ENCODE data around the gene TSTD2. TPM values are rescaled to one million over a fixed set of nuclear protein-coding genes. Genes with fewer than 3 reads are reported as not detected.
"Not testable (repeated sequence)": the region's sequence is repeated elsewhere in the genome, so short reads cannot be mapped to it uniquely, and the experiment has no call there.

Gene TSTD2
- total RNA-seq, 1 experiment from 2014 or later = 29.7 TPM

DNA sequence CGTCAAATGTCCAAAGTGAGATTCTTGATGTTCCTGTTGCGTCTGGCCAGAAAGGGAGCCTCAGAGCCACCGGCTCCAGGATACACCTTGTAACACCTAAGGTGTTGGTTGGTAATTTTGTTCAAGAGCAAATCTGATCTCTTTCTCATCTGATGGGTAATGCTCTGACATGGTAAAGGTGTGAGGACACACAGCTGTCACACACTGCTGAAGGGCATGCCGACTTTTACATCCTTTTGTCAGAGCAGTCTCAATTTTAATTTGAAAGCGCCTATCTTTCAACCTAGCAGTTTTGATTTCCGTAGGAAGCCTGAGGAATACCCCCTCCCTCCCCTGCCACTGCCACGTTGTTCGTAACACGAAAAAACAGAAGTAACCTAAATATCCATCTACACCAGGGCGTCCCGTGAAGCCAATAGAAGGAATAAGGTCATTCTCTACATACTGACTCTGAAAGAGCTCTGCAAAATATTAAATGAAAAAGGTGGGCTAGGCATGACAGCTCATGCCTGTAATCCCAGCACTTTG lies 57.4 kb downstream of the TSTD2 start:
- TF ChIP-seq, protein P1, sequence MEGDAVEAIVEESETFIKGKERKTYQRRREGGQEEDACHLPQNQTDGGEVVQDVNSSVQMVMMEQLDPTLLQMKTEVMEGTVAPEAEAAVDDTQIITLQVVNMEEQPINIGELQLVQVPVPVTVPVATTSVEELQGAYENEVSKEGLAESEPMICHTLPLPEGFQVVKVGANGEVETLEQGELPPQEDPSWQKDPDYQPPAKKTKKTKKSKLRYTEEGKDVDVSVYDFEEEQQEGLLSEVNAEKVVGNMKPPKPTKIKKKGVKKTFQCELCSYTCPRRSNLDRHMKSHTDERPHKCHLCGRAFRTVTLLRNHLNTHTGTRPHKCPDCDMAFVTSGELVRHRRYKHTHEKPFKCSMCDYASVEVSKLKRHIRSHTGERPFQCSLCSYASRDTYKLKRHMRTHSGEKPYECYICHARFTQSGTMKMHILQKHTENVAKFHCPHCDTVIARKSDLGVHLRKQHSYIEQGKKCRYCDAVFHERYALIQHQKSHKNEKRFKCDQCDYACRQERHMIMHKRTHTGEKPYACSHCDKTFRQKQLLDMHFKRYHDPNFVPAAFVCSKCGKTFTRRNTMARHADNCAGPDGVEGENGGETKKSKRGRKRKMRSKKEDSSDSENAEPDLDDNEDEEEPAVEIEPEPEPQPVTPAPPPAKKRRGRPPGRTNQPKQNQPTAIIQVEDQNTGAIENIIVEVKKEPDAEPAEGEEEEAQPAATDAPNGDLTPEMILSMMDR (conservative IDR thresholded peaks at IDR 0.05; ENCODE audit: low read depth, low read length) = no peak
- no peak for TF ChIP-seq EZH2 (IDR thresholded peaks at IDR 0.05; ENCODE audit: borderline replicate concordance, low read depth, low read length, poor library complexity, severe bottlenecking)
- no TSS peak for BruUV-seq (replicated peaks)
- Histone ChIP-seq H3K27me3 (replicated peaks; ENCODE audit: insufficient read depth, low read depth, low read length, poor library complexity) (no peaks in the 10 kb centered on the region), H3K27ac (ENCODE audit: low read depth, low read length, poor library complexity, severe bottlenecking) (no peak overlapping the region), H3K36me3 (ENCODE audit: insufficient read depth, low read length, poor library complexity, severe bottlenecking) (no peaks in the 10 kb centered on the region), H3K4me1 (ENCODE audit: insufficient read depth, low read length, poor library complexity, severe bottlenecking) (no peaks in the 10 kb centered on the region), H3K9me3 (ENCODE audit: low read depth, low read length, poor library complexity, severe bottlenecking) (no peaks in the 10 kb centered on the region), H3K4me3 (ENCODE audit: low read depth, low read length, poor library complexity, severe bottlenecking) (no peak overlapping the region)
- no peak for DNase-seq (ENCODE audit: low spot score)
- CTCF ChIA-PET = no interaction called here
- POLR2A ChIA-PET (ENCODE audit: low non-redundant PET) = no interaction called here
- intact Hi-C loops (cut with micrococcal nuclease; ENCODE audit: unreplicated experiment) = no loop called here

DNA sequence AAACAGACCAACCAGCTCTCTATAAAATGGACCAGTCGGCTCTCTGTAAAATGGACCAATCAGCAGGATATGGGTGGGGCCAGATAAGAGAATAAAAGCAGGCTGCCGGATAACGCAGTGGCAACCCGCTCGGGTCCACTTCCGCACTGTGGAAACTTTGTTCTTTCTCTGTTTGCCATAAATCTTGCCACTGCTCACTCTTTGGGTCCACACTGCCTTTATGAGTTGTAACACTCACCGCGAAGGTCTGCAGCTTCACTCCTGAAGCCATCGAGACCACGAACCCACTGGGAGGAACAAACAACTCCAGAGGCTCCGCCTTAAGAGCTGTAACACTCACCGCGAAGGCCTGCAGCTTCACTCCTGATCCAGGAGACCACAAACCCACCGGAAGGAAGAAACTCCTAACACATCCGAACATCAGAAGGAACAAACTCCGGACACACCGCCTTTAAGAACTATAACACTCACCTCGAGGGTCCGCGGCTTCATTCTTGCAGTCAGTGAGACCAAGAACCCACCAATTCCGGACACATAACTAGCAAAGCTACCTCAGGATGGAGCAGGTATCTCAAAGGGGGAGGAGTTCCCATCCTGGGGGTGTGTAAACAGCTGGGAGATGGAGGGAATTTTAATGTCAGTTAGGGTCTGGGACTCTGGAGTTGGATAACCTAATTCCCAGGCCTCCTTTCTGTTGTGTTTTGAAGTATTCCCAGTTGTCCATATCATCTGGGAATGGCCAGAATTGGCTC lies 58.1 kb downstream of the TSTD2 start:
- H3K36me3 ChIP-seq (ENCODE audit: insufficient read depth, low read length, poor library complexity, severe bottlenecking); DNase-seq (ENCODE audit: low spot score); BruUV-seq (replicated peaks); H3K27me3 ChIP-seq (replicated peaks; ENCODE audit: insufficient read depth, low read depth, low read length, poor library complexity); CTCF ChIA-PET; intact Hi-C loops (cut with micrococcal nuclease; ENCODE audit: unreplicated experiment); H3K4me1 ChIP-seq (ENCODE audit: insufficient read depth, low read length, poor library complexity, severe bottlenecking); POLR2A ChIA-PET (ENCODE audit: low non-redundant PET); H3K27ac ChIP-seq (ENCODE audit: low read depth, low read length, poor library complexity, severe bottlenecking); H3K4me3 ChIP-seq (ENCODE audit: low read depth, low read length, poor library complexity, severe bottlenecking); H3K9me3 ChIP-seq (ENCODE audit: low read depth, low read length, poor library complexity, severe bottlenecking): not testable (repeated sequence)

DNA sequence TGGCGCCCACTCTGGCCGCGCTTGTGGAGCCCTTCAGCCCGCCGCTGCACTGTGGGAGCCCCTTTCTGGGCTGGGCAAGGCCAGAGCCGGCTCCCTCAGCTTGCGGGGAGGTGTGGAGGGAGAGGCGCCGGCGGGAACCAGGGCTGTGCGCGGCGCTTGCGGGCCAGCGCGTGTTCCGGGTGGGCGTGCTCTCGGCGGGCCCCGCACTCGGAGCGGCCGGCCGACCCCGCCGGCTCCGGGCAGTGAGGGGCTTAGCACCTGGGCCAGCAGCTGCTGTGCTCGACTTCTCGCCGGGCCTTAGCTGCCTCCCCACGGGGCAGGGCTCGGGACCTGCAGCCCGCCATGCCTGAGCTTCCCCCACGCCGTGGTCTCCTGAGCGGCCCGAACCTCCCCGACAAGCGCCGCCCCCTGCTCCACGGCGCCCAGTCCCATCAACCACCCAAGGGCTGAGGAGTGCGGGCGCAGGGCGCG lies 59.0 kb downstream of the TSTD2 start:
- H3K4me3 ChIP-seq (ENCODE audit: low read depth, low read length, poor library complexity, severe bottlenecking); H3K36me3 ChIP-seq (ENCODE audit: insufficient read depth, low read length, poor library complexity, severe bottlenecking); BruUV-seq (replicated peaks); H3K4me1 ChIP-seq (ENCODE audit: insufficient read depth, low read length, poor library complexity, severe bottlenecking); CTCF ChIA-PET; POLR2A ChIA-PET (ENCODE audit: low non-redundant PET); intact Hi-C loops (cut with micrococcal nuclease; ENCODE audit: unreplicated experiment); H3K9me3 ChIP-seq (ENCODE audit: low read depth, low read length, poor library complexity, severe bottlenecking); H3K27ac ChIP-seq (ENCODE audit: low read depth, low read length, poor library complexity, severe bottlenecking); DNase-seq (ENCODE audit: low spot score); H3K27me3 ChIP-seq (replicated peaks; ENCODE audit: insufficient read depth, low read depth, low read length, poor library complexity): not testable (repeated sequence)

DNA sequence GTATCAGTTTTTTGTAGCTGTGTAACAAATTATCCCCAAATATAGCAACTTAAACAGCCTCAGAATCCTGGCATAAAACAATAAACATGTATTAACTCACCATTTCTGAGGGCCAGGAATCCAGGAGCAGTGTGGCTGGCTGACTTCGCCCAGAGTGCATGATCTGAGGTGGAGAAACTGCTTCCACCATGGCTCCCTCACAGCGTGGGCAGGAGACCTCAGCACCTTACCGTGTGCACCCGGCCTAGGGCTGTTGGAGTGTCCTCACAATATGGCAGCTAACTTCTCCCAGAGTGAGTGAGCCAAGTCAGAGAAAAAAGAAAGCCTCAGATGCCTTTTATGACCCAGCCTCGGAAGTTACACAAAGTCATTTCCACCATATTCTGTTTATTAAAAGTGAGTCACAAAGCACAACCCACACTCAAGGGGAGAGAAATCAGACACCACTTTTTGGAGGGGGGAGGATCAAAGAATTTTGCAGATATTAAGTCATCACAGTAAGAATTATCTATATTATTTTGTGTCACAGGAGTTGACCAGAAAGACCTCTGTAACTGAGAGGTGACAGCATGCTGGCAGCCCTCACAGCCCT lies 59.6 kb downstream of the TSTD2 start:
- POLR2A ChIA-PET (ENCODE audit: low non-redundant PET) = no interaction called here
- intact Hi-C loops (cut with micrococcal nuclease; ENCODE audit: unreplicated experiment) = no loop called here
- no peaks in the 10 kb centered on the region for H3K9me3 ChIP-seq (ENCODE audit: low read depth, low read length, poor library complexity, severe bottlenecking)
- H3K4me1 ChIP-seq (ENCODE audit: insufficient read depth, low read length, poor library complexity, severe bottlenecking) = no peaks in the 10 kb centered on the region
- no peak for DNase-seq (ENCODE audit: low spot score)
- CTCF ChIA-PET = no interaction called here
- no TSS peak for BruUV-seq (replicated peaks)
- no peaks in the 10 kb centered on the region for H3K27me3 ChIP-seq (replicated peaks; ENCODE audit: insufficient read depth, low read depth, low read length, poor library complexity)
- no peak overlapping the region for H3K27ac ChIP-seq (ENCODE audit: low read depth, low read length, poor library complexity, severe bottlenecking)
- H3K4me3 ChIP-seq (ENCODE audit: low read depth, low read length, poor library complexity, severe bottlenecking) = no peak overlapping the region
- no peaks in the 10 kb centered on the region for H3K36me3 ChIP-seq (ENCODE audit: insufficient read depth, low read length, poor library complexity, severe bottlenecking)
- TF ChIP-seq, protein P1 (conservative IDR thresholded peaks at IDR 0.05; ENCODE audit: low read depth, low read length) = no peak
- no peak for TF ChIP-seq EZH2 (IDR thresholded peaks at IDR 0.05; ENCODE audit: borderline replicate concordance, low read depth, low read length, poor library complexity, severe bottlenecking)

All from A673 (cell line).